Ishikawa (cell line): ENCODE data around the gene ARVCF.

Experiments
- CEBPB ChIP-seq: IDR thresholded peaks from 2 replicates; pipeline ENCODE4 v1.6.1; 2012
- CREB1 ChIP-seq: IDR thresholded peaks from 2 replicates; pipeline ENCODE4 v1.6.1; 2012; ENCODE audit warnings: low read depth
- EGR1 ChIP-seq: IDR thresholded peaks from 2 replicates; pipeline ENCODE4 v1.6.1; 2012
- EP300 ChIP-seq: IDR thresholded peaks from 2 replicates; pipeline ENCODE4 v1.6.1; 2012; ENCODE audit warnings: borderline replicate concordance
- FOXM1 ChIP-seq: IDR thresholded peaks from 2 replicates; pipeline ENCODE4 v1.6.1; 2012; ENCODE audit warnings: low read depth, borderline replicate concordance
- MAX ChIP-seq: IDR thresholded peaks from 2 replicates; pipeline ENCODE4 v1.6.1; 2012
- NFIC ChIP-seq: IDR thresholded peaks from 2 replicates; pipeline ENCODE4 v1.6.1; 2012
- RAD21 ChIP-seq: IDR thresholded peaks from 2 replicates; pipeline ENCODE4 v1.6.1; 2012; ENCODE audit warnings: low read depth
- REST ChIP-seq: IDR thresholded peaks from 2 replicates; pipeline ENCODE4 v1.6.1; 2012; ENCODE audit warnings: low read depth, mild to moderate bottlenecking
- TAF1 ChIP-seq: IDR thresholded peaks from 2 replicates; pipeline ENCODE4 v1.6.1; 2012; ENCODE audit warnings: low read depth, mild to moderate bottlenecking
- TCF12 ChIP-seq: IDR thresholded peaks from 2 replicates; pipeline ENCODE4 v1.6.1; 2012; ENCODE audit warnings: low read depth
- TEAD4 ChIP-seq: IDR thresholded peaks from 2 replicates; pipeline ENCODE4 v1.6.1; 2012
- USF1 ChIP-seq: IDR thresholded peaks from 2 replicates; pipeline ENCODE4 v1.6.1; 2012
- YY1 ChIP-seq: IDR thresholded peaks from 2 replicates; pipeline ENCODE4 v1.6.1; 2012; ENCODE audit warnings: low read depth
- ZBTB7A ChIP-seq: IDR thresholded peaks from 2 replicates; pipeline ENCODE4 v1.6.1; 2012; ENCODE audit warnings: low read depth

ARVCF gene

GRCh38 chr22:19988965-19989724 is 27.5 kb downstream of the ARVCF start:
- no peak for TF ChIP-seq EP300
- TF ChIP-seq FOXM1 = no peak
- no peak for TF ChIP-seq YY1
- no peak for TF ChIP-seq EGR1
- TF ChIP-seq TCF12 = no peak
- TF ChIP-seq TAF1 = no peak
- TF ChIP-seq RAD21 = no peak
- TF ChIP-seq ZBTB7A = no peak
- TF ChIP-seq REST = no peak
- TF ChIP-seq MAX = no peak
- no peak for TF ChIP-seq TEAD4
- no peak for TF ChIP-seq CREB1
- TF ChIP-seq NFIC = no peak
- TF ChIP-seq USF1 = no peak
- TF ChIP-seq CEBPB = no peak

GRCh38 chr22:19988331-19988808 is 28.3 kb downstream of the ARVCF start:
- TF ChIP-seq TAF1 = no peak
- no peak for TF ChIP-seq REST
- TF ChIP-seq USF1 = no peak

- TF ChIP-seq REST = no peak
- TF ChIP-seq TAF1 = no peak
- TF ChIP-seq CREB1 = no peak
- TF ChIP-seq NFIC = no peak
- TF ChIP-seq TEAD4 = no peak
- TF ChIP-seq CEBPB = no peak
- no peak for TF ChIP-seq ZBTB7A
- no peak for TF ChIP-seq EP300
- no peak for TF ChIP-seq USF1
- no peak for TF ChIP-seq EGR1
- no peak for TF ChIP-seq RAD21
- no peak for TF ChIP-seq YY1
- no peak for TF ChIP-seq TCF12
- TF ChIP-seq FOXM1 = no peak
- no peak for TF ChIP-seq MAX
Measured at GRCh38 chr22:19987394-19988306, 29.0 kb downstream of the ARVCF start.
